Measurements from ENCODE around the gene POLH. TPM values are rescaled to one million over a fixed set of nuclear protein-coding genes. Genes with fewer than 3 reads are reported as not detected.
"Not testable (repeated sequence)": the region's sequence is repeated elsewhere in the genome, so short reads cannot be mapped to it uniquely, and the experiment has no call there.

POLH gene
- total RNA-seq, 1 experiment from 2014 or later: 12.4 TPM

DNA sequence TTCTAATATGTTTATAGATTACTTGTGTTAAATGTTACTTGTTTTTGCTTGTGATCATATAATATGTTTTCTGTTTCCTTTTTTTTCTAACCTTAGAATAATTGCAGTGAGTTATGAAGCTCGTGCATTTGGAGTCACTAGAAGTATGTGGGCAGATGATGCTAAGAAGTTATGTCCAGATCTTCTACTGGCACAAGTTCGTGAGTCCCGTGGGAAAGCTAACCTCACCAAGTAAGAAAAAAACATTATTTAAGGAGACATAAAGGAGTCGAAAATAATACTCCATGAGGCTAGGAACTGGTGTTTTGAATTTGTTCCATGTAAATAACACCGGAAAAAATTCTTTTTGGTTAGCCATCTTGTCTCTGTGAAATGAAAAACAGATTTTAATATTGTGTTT, 6.9 kb downstream of the POLH start:
- Histone ChIP-seq H3K4me1 (no peaks in the 10 kb centered on the region), H3K27me3 (no peaks in the 10 kb centered on the region), H3K27ac (no peak overlapping the region), H3K36me3 (peaks cover 16% of the 10 kb centered on the region), H3K9me3 (replicated peaks) (no peaks in the 10 kb centered on the region), H3K4me3 (no peak overlapping the region)
- no peak for DNase-seq

DNA sequence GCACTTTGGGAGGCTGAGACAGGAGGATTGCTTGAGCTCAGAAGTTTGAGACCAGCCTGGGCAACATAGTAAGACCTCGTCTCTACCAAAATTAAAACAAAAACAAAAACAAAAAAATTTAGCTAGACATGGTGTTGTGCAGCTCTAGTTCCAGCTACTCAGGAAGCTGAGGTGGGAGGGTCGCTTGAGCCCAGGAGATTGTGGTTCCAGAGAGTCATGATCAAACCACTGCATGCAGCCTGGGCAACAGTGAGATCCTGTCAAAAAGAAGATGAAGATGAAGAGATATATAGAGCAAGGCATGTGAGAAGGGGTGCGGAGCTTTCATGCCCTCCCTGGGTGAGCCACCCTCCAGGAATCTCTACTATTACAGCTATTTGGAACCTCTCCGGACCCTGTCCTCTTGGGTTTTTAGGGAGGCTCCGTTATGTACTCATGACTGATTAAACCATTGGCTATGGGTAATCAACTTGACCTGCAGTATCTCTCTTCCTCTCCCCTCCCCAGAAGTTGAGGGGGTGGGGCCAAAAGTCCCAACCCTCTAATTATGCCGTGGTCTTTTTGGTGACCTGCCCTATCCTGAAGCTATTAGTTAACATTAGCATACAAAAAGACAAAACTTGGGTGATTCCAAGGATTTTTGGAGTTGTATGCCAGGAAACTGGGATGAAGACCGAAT, 9.0 kb downstream of the POLH start:
- Histone ChIP-seq H3K9me3 (replicated peaks) (no peaks in the 10 kb centered on the region), H3K4me3 (no peak overlapping the region), H3K27ac (no peak overlapping the region), H3K27me3 (no peaks in the 10 kb centered on the region), H3K36me3 (peaks cover 21% of the 10 kb centered on the region), H3K4me1 (no peaks in the 10 kb centered on the region)
- no peak for DNase-seq

DNA sequence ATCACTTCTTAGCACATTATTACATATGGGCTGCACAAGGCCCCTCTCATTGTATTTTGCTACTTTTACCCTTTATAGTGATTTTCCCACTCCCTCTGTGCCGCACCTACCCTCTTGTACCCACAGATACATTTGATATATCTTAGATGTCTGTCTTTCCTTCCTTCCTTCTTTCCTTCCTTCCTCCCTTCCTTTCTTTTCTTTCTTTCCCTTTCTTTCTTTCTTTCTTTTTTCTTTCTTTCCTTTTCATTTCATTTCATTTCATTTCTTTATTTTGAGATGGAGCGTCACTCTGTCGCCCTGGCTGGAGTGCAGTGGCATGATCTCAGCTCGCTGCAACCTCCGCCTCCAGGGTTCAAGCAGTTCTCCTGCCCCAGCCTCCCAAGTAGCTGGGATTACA, 12.2 kb downstream of the POLH start:
- Histone ChIP-seq H3K4me1 (no peaks in the 10 kb centered on the region), H3K9me3 (replicated peaks) (no peaks in the 10 kb centered on the region), H3K4me3 (no peak overlapping the region), H3K27ac (no peak overlapping the region), H3K36me3 (peaks cover 26% of the 10 kb centered on the region), H3K27me3 (no peaks in the 10 kb centered on the region)
- DNase-seq: no peak

DNA sequence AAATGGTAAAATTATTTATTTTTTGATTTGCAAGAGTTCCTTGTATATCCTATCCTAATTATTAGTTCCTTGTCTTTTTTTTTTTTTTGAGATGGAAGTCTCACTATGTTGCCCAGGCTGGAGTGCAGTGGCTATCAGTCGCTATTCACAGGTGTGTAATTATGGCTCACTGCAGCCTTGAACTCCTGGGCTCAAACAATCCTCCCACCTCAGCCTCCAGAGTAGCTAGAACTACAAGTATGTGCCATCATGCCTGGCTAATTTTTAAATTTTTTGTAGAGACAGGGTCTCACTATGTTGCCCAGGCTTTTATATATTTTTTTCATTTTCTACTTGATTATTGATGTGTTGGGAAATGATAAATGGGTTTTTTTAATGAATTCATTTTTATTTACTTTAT, 13.6 kb downstream of the POLH start:
- H3K4me3 ChIP-seq; H3K27ac ChIP-seq; H3K27me3 ChIP-seq; H3K4me1 ChIP-seq; DNase-seq; H3K9me3 ChIP-seq (replicated peaks): not testable (repeated sequence)
- H3K36me3 ChIP-seq: peaks cover 23% of the 10 kb centered on the region

DNA sequence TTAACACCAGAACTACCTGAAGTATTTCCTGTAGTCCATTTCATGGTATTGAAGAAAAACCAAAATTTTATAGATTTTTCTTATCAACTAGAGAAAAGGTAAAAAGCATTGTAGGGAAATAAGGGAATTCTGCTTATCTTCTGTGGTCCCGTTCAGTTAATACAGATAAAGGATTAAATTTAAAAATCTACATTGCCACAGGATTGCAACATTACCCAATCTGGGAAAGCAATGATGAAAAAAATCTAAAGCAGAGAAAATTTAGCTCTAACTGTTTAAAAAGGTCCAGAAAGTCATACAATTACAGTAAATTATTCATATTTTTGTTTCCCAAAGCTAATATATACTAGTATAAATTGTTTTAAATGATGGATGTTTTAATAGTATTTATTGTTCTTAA, 18.0 kb downstream of the POLH start:
- H3K4me1 ChIP-seq: no peaks in the 10 kb centered on the region
- H3K27me3 ChIP-seq: no peaks in the 10 kb centered on the region
- DNase-seq: no peak
- peaks cover 21% of the 10 kb centered on the region for H3K36me3 ChIP-seq
- H3K27ac ChIP-seq: no peak overlapping the region
- no peak overlapping the region for H3K4me3 ChIP-seq
- no peaks in the 10 kb centered on the region for H3K9me3 ChIP-seq (replicated peaks)

DNA sequence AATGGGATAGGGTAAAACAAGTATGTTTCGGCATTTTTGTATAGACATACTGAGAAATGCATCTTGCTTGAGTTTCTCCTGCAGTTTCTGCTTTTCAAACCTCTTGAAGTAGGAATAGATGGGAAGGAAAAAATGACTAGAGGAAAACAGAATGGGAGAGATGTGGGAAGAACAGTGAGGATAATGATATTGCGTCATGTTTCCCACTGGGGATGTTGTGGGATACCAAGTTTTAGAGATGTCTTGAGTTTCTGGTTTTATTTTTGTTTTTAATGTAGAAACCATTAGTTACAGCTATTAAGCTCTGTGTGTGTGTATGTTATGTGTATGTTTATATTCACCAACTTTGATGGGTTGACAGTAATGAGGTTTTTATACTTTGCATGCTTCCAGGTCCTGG, 24.6 kb downstream of the POLH start:
- no peaks in the 10 kb centered on the region for H3K4me1 ChIP-seq
- no peak overlapping the region for H3K4me3 ChIP-seq
- DNase-seq: no peak
- H3K36me3 ChIP-seq: peaks cover 24% of the 10 kb centered on the region
- H3K27ac ChIP-seq: no peak overlapping the region
- H3K27me3 ChIP-seq: no peaks in the 10 kb centered on the region
- no peaks in the 10 kb centered on the region for H3K9me3 ChIP-seq (replicated peaks)

DNA sequence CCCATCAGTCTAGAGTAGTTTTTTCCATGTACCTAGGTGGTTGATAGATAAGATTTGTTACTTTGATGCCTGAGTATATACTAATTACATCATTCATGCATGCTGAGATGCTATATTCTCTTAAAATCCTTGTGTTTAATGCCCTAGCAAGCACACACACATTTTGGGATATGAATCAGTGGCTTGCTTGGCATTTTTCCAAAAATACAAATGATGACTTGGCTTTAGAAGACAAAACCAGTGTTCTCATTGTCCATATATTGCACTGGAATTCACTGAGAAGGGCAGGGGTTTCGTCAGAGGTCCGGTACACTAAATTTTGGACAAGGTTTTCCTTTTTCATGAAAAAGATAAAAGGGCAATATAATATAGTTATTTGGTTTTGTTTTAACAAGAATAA, 28.2 kb downstream of the POLH start:
- no peak for DNase-seq
- Histone ChIP-seq H3K4me3 (no peak overlapping the region), H3K27me3 (no peaks in the 10 kb centered on the region), H3K9me3 (replicated peaks) (no peaks in the 10 kb centered on the region), H3K27ac (no peak overlapping the region), H3K36me3 (peaks cover 23% of the 10 kb centered on the region), H3K4me1 (no peaks in the 10 kb centered on the region)

DNA sequence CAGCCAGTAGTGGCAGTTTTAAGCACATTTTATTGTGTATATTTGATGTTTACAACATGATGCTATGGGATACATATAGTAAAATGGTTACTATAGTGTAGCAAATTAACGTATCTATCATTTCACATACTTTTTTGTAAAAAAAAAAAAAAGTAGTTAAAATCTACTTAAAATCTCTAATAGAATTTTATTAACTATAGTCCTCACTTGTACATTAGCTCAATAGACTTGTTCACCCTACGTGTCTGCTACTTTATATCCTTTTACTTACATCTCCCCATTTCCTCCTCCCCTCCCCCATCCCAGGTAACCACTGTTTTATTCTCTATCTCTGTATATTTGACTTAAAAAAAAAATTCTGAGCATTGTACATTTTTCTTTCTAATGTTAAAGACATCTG, 30.0 kb downstream of the POLH start:
- no peak for DNase-seq
- H3K27ac ChIP-seq: no peak overlapping the region
- H3K4me3 ChIP-seq: no peak overlapping the region
- no peaks in the 10 kb centered on the region for H3K27me3 ChIP-seq
- H3K36me3 ChIP-seq: peaks cover 25% of the 10 kb centered on the region
- H3K9me3 ChIP-seq (replicated peaks): no peaks in the 10 kb centered on the region
- H3K4me1 ChIP-seq: no peaks in the 10 kb centered on the region

DNA sequence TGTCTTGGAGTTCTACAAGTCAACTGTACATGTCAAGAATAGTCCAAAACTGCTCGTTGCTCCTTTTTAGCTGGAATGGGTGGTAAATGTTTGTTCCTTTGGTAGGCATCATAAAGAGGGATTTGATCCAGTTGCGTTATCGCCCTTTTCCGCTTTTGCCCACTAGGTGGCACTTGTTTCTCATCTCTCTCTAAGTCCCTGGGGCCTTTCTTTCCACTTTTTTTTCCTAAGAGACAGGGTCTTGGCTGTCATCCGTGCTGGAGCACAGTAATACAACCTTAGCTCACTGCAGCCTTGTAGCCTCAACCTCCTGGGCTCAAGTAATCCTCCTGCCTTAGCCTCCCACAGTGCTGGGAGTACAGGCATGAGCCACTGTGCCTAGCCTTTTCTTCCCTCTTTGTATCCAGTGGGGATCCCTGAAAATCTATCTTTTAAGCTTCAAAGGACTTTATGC, 32.4 kb downstream of the POLH start:
- H3K36me3 ChIP-seq: peaks cover 28% of the 10 kb centered on the region

DNA sequence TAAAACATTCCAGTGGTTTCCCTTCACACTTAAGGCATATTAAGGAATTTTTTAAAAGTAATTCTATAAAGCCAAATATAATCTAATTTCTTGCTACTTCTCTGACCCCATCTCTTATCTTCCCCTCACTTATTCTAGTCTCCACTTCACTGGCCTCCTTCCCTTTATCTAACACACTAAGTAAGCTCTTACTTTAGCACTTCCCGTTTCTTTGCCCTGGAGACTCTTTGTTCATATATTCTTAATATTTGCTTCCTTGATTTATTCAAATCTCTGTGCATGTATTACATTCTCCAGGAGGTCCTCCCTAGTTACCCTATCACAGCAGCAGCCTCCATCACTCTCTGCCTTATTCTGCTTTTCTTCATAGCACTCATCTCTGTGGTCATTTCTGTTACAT, 32.8 kb downstream of the POLH start:
- Histone ChIP-seq H3K9me3 (replicated peaks) (no peaks in the 10 kb centered on the region), H3K36me3 (peaks cover 31% of the 10 kb centered on the region), H3K27ac (no peak overlapping the region), H3K4me1 (no peaks in the 10 kb centered on the region), H3K27me3 (no peaks in the 10 kb centered on the region), H3K4me3 (no peak overlapping the region)
- no peak for DNase-seq

More for the DNA sequence above, 32.4 kb downstream of the POLH start:
- no peaks in the 10 kb centered on the region for H3K4me1 ChIP-seq
- H3K27me3 ChIP-seq: no peaks in the 10 kb centered on the region
- H3K27ac ChIP-seq: no peak overlapping the region
- no peak overlapping the region for H3K4me3 ChIP-seq
- H3K9me3 ChIP-seq (replicated peaks): no peaks in the 10 kb centered on the region
- peak; percentile 70 to 89 for DNase-seq

DNA sequence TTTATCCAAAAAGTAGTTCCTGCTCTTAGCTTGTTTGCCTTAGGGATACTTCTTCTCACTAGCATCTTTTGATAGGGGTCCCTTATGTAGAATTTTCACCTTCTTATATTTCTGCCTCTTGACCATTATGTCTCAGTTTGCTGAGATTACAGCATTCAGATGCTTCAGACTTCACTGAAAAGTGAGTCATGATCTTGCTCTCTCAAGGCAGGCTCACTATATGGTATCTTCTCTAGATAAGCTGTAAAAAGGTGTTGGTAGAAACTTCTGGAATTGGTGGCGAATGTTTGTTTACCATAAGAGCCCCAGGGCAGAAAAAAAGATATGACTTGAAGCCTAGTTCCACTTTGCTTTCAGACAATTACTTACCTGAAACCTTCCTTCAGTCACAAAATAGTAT, 33.4 kb downstream of the POLH start:
- no peak overlapping the region for H3K27ac ChIP-seq

DNA sequence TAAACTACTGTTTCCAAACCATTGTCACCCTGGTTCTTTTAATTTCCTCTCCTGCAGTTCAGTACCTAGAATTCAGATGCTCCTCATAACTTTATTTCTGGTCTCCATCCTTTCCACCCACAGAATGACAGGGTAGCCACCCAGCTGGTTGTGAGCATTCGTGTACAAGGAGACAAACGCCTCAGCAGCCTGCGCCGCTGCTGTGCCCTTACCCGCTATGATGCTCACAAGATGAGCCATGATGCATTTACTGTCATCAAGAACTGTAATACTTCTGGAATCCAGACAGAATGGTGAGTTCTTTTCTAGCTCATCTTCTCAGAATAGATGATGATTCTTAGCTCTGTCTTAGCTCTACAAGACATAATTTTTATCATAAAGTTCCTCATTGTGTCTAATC, 34.4 kb downstream of the POLH start:
- H3K4me1 ChIP-seq: no peaks in the 10 kb centered on the region
- H3K27me3 ChIP-seq: no peaks in the 10 kb centered on the region
- H3K27ac ChIP-seq: no peak overlapping the region
- H3K36me3 ChIP-seq: peaks cover 36% of the 10 kb centered on the region
- H3K9me3 ChIP-seq (replicated peaks): no peaks in the 10 kb centered on the region
- DNase-seq: no peak
- no peak overlapping the region for H3K4me3 ChIP-seq

More for the DNA sequence above, 33.4 kb downstream of the POLH start:
- DNase-seq: no peak
- no peak overlapping the region for H3K4me3 ChIP-seq
- no peaks in the 10 kb centered on the region for H3K27me3 ChIP-seq
- H3K36me3 ChIP-seq: peaks cover 33% of the 10 kb centered on the region
- no peaks in the 10 kb centered on the region for H3K9me3 ChIP-seq (replicated peaks)
- H3K4me1 ChIP-seq: no peaks in the 10 kb centered on the region

DNA sequence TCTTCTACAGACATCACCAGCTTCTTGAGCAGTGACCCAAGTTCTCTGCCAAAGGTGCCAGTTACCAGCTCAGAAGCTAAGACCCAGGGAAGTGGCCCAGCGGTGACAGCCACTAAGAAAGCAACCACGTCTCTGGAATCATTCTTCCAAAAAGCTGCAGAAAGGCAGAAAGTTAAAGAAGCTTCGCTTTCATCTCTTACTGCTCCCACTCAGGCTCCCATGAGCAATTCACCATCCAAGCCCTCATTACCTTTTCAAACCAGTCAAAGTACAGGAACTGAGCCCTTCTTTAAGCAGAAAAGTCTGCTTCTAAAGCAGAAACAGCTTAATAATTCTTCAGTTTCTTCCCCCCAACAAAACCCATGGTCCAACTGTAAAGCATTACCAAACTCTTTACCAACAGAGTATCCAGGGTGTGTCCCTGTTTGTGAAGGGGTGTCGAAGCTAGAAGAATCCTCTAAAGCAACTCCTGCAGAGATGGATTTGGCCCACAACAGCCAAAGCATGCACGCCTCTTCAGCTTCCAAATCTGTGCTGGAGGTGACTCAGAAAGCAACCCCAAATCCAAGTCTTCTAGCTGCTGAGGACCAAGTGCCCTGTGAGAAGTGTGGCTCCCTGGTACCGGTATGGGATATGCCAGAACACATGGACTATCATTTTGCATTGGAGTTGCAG, 37.9 kb downstream of the POLH start:
- Histone ChIP-seq H3K4me1 (no peaks in the 10 kb centered on the region), H3K27me3 (no peaks in the 10 kb centered on the region), H3K9me3 (replicated peaks) (no peaks in the 10 kb centered on the region), H3K4me3 (no peak overlapping the region), H3K36me3 (peaks cover 37% of the 10 kb centered on the region), H3K27ac (no peak overlapping the region)
- no peak for DNase-seq

DNA sequence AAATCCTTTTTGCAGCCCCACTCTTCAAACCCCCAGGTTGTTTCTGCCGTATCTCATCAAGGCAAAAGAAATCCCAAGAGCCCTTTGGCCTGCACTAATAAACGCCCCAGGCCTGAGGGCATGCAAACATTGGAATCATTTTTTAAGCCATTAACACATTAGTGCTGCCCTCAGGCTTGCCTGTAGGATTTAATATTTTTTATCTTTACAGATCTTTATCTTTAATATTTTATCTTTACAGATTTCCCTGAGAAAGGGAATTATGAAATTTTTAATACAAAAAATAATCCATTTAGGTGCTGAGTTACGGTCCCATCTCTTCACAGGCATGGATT, 38.4 kb downstream of the POLH start:
- Histone ChIP-seq H3K4me1 (no peaks in the 10 kb centered on the region), H3K9me3 (replicated peaks) (no peaks in the 10 kb centered on the region), H3K36me3 (peaks cover 38% of the 10 kb centered on the region), H3K27ac (no peak overlapping the region), H3K4me3 (no peak overlapping the region), H3K27me3 (no peaks in the 10 kb centered on the region)
- no peak for DNase-seq

DNA sequence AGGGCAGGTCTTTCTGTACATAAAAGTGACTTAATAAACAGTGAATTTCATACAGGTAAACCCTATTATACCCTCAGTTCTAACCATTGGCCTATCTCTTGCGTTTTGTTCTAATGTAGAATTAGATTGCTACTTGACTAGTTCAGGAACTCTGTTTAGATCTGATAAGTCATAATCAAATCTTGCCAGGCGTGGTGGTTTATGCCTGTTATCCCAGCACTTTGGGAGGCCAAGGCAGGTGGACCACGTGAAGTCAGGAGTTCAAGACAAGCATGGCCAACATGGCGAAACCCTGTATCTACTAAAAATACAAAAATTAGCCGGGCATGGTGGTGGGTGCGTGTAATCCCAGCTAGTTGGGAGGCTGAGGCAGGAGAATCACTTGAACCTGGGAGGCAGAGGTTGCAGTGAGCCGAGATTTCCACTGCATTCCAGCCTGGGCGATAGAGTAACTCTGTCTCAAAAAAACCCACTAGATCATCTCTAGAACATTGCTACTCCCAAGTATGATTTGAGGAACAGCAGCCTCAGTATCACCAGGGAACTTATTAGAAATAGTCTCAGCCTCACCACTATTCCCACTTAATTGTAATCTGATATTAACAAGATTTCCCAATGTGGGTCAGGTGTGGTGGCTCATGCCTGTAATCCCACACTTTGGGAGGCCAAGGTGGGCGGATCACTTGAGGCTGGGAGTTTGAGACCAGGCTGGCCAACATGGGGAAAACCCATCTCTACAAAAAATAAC, 40.9 kb downstream of the POLH start:
- Histone ChIP-seq H3K27ac (no peak overlapping the region), H3K27me3 (no peaks in the 10 kb centered on the region), H3K36me3 (peaks cover 44% of the 10 kb centered on the region), H3K9me3 (replicated peaks) (no peaks in the 10 kb centered on the region), H3K4me3 (no peak overlapping the region), H3K4me1 (no peaks in the 10 kb centered on the region)
- no peak for DNase-seq
